GM18507 (cell line): ENCODE measurements around the gene POU4F3.
"Not testable (repeated sequence)": the region's sequence is repeated elsewhere in the genome, so short reads cannot be mapped to it uniquely, and the experiment has no call there.

ENCODE experiments used
- DNase-seq: peaks from one replicate; pipeline ENCODE4 v3.0.0; 2011; ENCODE audit warnings: low read depth; ENCODE audit not compliant: insufficient read length; ENCODE audit errors: extremely low spot score
- FAIRE-seq: peaks from 2 replicates; lab custom pipeline; 2011; peaks lifted over from hg19 to GRCh38; lab: Jason Lieb, UNC

Gene POU4F3, protein sequence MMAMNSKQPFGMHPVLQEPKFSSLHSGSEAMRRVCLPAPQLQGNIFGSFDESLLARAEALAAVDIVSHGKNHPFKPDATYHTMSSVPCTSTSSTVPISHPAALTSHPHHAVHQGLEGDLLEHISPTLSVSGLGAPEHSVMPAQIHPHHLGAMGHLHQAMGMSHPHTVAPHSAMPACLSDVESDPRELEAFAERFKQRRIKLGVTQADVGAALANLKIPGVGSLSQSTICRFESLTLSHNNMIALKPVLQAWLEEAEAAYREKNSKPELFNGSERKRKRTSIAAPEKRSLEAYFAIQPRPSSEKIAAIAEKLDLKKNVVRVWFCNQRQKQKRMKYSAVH

GRCh38 chr5:146338774-146339714, at the start of gene POU4F3:
TSS of gene POU4F3 (plus strand) at chr5:146338839. CDS start at chr5:146339113, 274 bp downstream.
- no peak for DNase-seq
- no peak for FAIRE-seq

DNA sequence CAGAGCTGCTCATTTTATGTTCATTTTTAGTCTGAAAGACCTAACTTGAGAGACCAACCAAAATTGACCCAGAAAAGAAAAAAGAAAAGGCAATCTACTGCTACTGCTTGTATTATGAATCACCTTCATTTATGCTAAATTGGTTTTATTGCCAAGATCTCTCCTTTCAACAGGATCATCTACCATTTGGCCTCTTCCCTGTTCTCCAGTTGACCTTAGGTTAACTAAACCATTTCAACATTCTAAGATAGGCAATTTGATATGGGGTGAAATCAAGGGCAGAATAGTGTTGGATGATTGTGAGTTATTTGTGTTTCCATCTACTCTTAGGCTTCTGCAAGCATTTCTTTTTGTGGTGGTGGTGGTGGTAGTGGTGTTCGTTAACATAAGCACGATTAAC, 48.3 kb upstream of the POU4F3 start:
- no peak for FAIRE-seq

DNA sequence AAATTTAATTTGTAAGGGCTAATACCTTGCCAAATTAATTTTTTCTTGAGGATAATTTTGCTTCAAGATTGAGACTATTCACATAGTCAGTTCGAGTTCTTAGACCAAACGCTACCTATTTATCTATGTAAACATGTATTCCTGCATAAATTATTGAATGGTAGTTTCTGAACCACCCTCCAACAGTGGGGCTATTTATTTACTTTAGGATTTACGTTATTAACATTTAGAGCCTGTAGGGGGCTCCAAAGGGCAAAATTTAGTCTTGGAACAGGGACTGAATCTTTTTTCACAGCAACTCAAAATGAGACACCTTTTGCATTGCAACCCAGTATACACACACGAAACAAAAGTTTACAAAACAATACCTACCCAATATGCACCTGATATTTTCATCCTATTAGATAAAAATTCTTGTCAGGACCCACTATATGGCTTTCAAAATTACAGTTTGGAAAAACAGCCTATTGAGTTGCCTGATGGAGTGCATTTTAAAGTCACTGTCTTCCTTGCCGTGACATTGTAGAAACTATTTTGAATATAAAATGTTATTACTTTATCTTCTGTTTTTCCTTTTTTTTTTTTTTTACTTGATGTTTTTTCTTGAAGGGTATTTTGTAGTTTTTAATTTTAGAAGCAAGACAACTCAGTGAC, 47.1 kb upstream of the POU4F3 start:
- DNase-seq, result peak; percentile 5
- peak; percentile 67 for FAIRE-seq

More for the DNA sequence above, 48.3 kb upstream of the POU4F3 start:
- DNase-seq, result no peak

GRCh38 chr5:146296245-146296644, 42.4 kb upstream of the POU4F3 start:
- DNase-seq, result no peak
- no peak for FAIRE-seq

GRCh38 chr5:146298920-146299319, 39.7 kb upstream of the POU4F3 start:
- not testable (repeated sequence) for FAIRE-seq, DNase-seq

DNA sequence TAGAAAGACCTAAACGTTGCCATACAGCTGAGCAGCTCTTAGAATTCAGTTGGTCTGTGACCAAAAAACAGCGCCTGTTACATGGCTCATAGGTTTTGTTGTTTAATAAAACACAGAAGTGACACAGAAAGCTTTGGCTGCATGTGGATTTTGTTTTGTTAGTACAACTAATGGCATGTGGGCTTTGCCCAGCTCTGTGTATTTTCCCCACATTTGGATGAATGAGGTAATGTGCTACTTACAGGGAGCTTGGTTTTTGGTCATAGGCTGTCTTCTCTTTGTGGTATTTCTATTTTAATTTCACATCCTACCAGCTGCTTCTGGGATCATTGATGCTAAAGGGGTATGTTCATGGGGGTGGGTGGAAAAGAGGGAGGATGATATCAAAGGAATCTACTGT, 37.0 kb upstream of the POU4F3 start:
- FAIRE-seq, result no peak
- no peak for DNase-seq

- no peak for FAIRE-seq
- DNase-seq, result no peak
These were observed 36.2 kb upstream of the POU4F3 start for GRCh38 chr5:146302406-146302805.

GRCh38 chr5:146306838-146307237, 31.8 kb upstream of the POU4F3 start:
- FAIRE-seq, result no peak

GRCh38 chr5:146307796-146308195, 30.8 kb upstream of the POU4F3 start:
- no peak for FAIRE-seq
- DNase-seq, result no peak

More at GRCh38 chr5:146306838-146307237, 31.8 kb upstream of the POU4F3 start:
- no peak for DNase-seq

DNA sequence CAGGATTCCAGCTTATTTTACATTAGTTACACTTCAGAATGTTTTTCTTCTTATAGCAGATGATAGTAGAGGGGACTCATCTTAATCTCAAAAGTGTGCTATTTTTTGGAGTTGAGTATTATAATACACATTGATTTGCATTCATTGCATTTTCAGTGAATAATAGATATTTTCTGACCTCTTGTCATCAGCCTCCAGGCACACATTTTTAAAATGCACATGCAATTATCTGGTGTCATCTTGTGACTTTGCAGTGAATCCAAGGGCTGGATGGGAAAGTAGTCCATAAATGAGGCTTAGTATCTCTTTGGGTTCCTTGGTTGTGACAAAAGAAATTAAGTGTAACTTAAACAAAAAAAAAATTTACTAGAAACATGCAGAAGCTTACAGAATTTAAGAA, 28.1 kb upstream of the POU4F3 start:
- DNase-seq (no peak), FAIRE-seq (no peak)

GRCh38 chr5:146311278-146311677, 27.4 kb upstream of the POU4F3 start:
- FAIRE-seq, result no peak
- no peak for DNase-seq

DNA sequence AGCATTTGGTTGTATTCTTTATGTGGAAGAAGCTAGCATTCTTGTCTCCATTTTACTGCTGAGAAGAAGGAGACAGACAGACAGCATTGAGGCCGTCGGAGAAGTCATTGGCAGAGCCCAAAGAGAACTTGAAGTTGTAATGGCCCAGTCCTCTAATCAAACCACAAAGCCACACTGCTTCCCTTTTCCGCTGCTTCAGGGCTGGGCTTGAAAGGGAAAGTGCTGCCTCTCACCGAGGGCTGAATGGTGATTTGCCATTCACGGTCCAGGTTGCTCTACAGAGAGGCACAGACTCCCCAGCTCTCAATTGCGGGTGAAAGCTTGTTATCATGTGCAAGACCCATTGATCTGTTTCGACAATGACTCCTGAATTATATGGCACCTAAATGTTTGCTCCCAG, 25.6 kb upstream of the POU4F3 start:
- no peak for DNase-seq

DNA sequence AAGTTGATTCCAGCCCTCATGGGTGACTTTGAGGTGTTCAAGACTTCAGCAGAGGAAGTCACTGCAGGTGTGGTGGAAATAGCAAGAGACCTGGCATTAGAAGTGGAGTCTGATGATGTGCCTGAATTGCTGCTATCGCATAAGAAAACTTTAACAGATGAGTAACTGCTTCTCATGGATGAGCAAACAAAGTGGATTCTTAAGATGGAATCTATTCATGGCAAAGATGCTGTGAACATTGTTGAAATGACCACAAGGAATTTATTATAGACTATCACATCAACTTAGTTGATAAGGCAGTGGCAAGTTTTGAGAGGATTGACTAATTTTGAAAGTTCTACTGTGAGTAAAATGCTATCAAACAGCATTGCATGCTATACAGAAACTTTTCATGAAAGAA, 17.1 kb upstream of the POU4F3 start:
- DNase-seq, result no peak
- FAIRE-seq, result no peak

More for the DNA sequence above, 25.6 kb upstream of the POU4F3 start:
- no peak for FAIRE-seq

DNA sequence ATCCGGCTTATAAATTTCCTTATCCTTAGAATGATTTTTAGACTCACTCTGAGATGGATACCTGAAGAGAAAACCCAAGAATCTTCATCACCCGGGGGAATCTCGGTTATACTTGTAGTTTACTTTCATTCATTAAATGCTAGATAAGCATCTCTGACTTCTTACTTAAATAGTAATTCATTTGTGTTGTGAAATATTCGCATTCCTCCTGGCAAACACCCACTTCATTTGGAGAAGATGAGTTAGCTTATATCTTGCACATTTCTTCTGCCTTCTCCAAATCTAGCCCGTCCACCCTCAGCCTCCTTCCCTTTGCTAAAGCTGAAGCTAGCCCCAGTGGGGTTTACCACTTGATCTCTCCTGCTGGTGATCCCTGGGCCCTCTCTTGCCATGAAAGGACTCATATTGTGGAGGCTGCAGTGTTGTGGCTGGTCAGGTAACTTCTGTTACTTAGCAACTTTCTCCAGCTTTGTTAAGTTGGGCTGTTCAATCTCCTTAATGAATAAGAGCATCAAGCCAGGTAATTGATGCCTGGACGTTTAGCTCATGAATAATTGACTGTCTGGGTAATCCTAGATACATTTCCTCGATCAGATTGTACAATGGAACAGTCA, 11.3 kb upstream of the POU4F3 start:
- FAIRE-seq (no peak), DNase-seq (no peak)

- DNase-seq (no peak), FAIRE-seq (no peak)
These were observed 10.7 kb upstream of the POU4F3 start for GRCh38 chr5:146327989-146328388.

GRCh38 chr5:146329697-146330096, 8.9 kb upstream of the POU4F3 start:
- DNase-seq, result no peak
- no peak for FAIRE-seq

DNA sequence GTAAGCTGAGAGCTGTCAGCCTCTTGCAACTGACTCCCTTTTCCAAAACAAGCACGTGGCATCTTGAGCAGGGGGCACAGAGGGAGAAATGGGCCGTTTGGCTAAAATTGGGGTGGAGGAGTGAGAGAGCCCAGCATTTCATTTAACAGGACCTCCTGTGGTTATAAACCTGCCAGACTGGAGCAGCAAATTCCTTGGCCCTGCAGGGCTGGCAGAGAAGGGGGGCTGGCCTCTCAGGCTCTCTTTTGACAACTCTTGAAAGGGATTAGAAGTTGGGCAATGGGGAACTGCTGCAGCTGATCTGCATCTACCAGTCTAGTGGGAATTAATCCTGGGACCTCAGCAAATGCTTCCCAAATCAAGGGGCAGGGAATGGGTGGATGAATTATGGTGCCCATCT, 7.2 kb upstream of the POU4F3 start:
- no peak for DNase-seq
- no peak for FAIRE-seq

DNA sequence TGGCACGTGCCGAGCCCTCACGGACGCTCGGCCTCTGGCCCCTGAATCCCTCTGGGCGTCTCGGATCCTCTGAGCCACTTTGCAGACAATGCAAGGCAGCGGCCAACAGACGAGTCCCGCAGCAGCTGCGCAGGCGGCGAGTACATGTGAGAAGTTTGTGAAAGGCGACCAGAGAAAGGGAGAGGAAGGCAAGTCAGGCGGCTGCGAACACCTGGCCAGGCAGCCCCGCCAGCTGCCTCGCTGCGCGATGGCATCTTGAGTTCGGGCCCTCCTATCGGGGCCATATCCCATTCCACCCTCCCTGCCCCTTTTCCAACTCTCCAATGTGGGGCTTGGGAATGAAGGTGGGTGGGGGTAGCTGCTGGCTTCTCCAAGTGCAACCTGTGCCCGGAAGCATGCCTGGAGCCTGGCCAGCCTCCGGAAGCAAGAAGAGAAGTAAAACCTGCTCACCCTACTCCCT, 4.5 kb upstream of the POU4F3 start:
- DNase-seq (no peak), FAIRE-seq (no peak)

GRCh38 chr5:146336197-146336596, 2.4 kb upstream of the POU4F3 start:
- no peak for DNase-seq
- no peak for FAIRE-seq
